ENCODE data around the gene PPP6C. TPM values are rescaled to one million over a fixed set of nuclear protein-coding genes. Genes with fewer than 3 reads are reported as not detected.
"Not testable (repeated sequence)": the region's sequence is repeated elsewhere in the genome, so short reads cannot be mapped to it uniquely, and the experiment has no call there.

Gene PPP6C
- total RNA-seq, 1 experiment from 2014 or later: 41.2 TPM

- H3K9me3 Mint-ChIP-seq (ENCODE audit: unreplicated experiment): no peaks in the 10 kb centered on the region
These were observed 17.4 kb downstream of the PPP6C start for GRCh38 chr9:125172031-125172755.

GRCh38 chr9:125169895-125170294 lies 19.7 kb downstream of the PPP6C start:
- Mint-ChIP-seq H3K27me3 (ENCODE audit: insufficient read depth, unreplicated experiment) (no peaks in the 10 kb centered on the region), H3K4me3 (ENCODE audit: unreplicated experiment) (no peak overlapping the region), H3K4me1 (ENCODE audit: low read depth, unreplicated experiment) (no peaks in the 10 kb centered on the region), H3K27ac (ENCODE audit: unreplicated experiment) (no peak overlapping the region), H3K36me3 (ENCODE audit: insufficient read depth, unreplicated experiment) (peaks cover 66% of the 10 kb centered on the region), H3K9me3 (ENCODE audit: unreplicated experiment) (no peaks in the 10 kb centered on the region)
- no peaks in the 10 kb centered on the region for H3K9me3 ChIP-seq
- H3K36me3 ChIP-seq (ENCODE audit: control insufficient read depth, insufficient read depth, low read length): no peaks in the 10 kb centered on the region
- TF ChIP-seq CTCF (IDR thresholded peaks at IDR 0.05; ENCODE audit: insufficient read depth in 1 of 2, low read depth in 1 of 2, low read length in 1 of 2, severe bottlenecking in 1 of 2, unreplicated experiment in 1 of 2): no peak
- no peaks in the 10 kb centered on the region for H3K4me1 ChIP-seq
- DNase-seq: no peak
- intact Hi-C loops (cut with micrococcal nuclease; ENCODE audit: unreplicated experiment): no loop called here
- H3K27me3 ChIP-seq (replicated peaks; ENCODE audit: control insufficient read depth, insufficient read depth, low read length): no peaks in the 10 kb centered on the region
- no peak overlapping the region for H3K4me3 ChIP-seq (ENCODE audit: low read depth, low read length)
- BruUV-seq (replicated peaks): no TSS peak
- ChIA-PET CTCF (no interaction called here), POLR2A (no interaction called here)

More at GRCh38 chr9:125172031-125172755, 17.4 kb downstream of the PPP6C start:
- H3K36me3 Mint-ChIP-seq (ENCODE audit: insufficient read depth, unreplicated experiment): peaks cover 68% of the 10 kb centered on the region
- no peak for DNase-seq
- Histone ChIP-seq H3K4me1 (no peaks in the 10 kb centered on the region), H3K27me3 (replicated peaks; ENCODE audit: control insufficient read depth, insufficient read depth, low read length) (no peaks in the 10 kb centered on the region), H3K4me3 (ENCODE audit: low read depth, low read length) (no peak overlapping the region), H3K9me3 (no peaks in the 10 kb centered on the region), H3K36me3 (ENCODE audit: control insufficient read depth, insufficient read depth, low read length) (no peaks in the 10 kb centered on the region)
- no peaks in the 10 kb centered on the region for H3K27me3 Mint-ChIP-seq (ENCODE audit: insufficient read depth, unreplicated experiment)
- H3K4me1 Mint-ChIP-seq (ENCODE audit: low read depth, unreplicated experiment): peaks cover 8% of the 10 kb centered on the region
- H3K27ac Mint-ChIP-seq (ENCODE audit: unreplicated experiment): no peak overlapping the region
- intact Hi-C loops (cut with micrococcal nuclease; ENCODE audit: unreplicated experiment): no loop called here
- H3K4me3 Mint-ChIP-seq (ENCODE audit: unreplicated experiment): no peak overlapping the region
- TF ChIP-seq CTCF (IDR thresholded peaks at IDR 0.05; ENCODE audit: insufficient read depth in 1 of 2, low read depth in 1 of 2, low read length in 1 of 2, severe bottlenecking in 1 of 2, unreplicated experiment in 1 of 2): no peak
- ChIA-PET CTCF (no interaction called here), POLR2A (no interaction called here)
- no TSS peak for BruUV-seq (replicated peaks)

- Histone ChIP-seq H3K36me3 (ENCODE audit: control insufficient read depth, insufficient read depth, low read length) (no peaks in the 10 kb centered on the region), H3K9me3 (no peaks in the 10 kb centered on the region), H3K27me3 (replicated peaks; ENCODE audit: control insufficient read depth, insufficient read depth, low read length) (no peaks in the 10 kb centered on the region), H3K4me3 (ENCODE audit: low read depth, low read length) (no peak overlapping the region), H3K4me1 (no peaks in the 10 kb centered on the region)
- no peak overlapping the region for H3K27ac Mint-ChIP-seq (ENCODE audit: unreplicated experiment)
- no peaks in the 10 kb centered on the region for H3K27me3 Mint-ChIP-seq (ENCODE audit: insufficient read depth, unreplicated experiment)
- intact Hi-C loops (cut with micrococcal nuclease; ENCODE audit: unreplicated experiment): no loop called here
- H3K4me3 Mint-ChIP-seq (ENCODE audit: unreplicated experiment): no peak overlapping the region
- ChIA-PET POLR2A (no interaction called here), CTCF (no interaction called here)
- TF ChIP-seq CTCF (IDR thresholded peaks at IDR 0.05; ENCODE audit: insufficient read depth in 1 of 2, low read depth in 1 of 2, low read length in 1 of 2, severe bottlenecking in 1 of 2, unreplicated experiment in 1 of 2): no peak
- H3K9me3 Mint-ChIP-seq (ENCODE audit: unreplicated experiment): no peaks in the 10 kb centered on the region
- peaks cover 49% of the 10 kb centered on the region for H3K36me3 Mint-ChIP-seq (ENCODE audit: insufficient read depth, unreplicated experiment)
- no peaks in the 10 kb centered on the region for H3K4me1 Mint-ChIP-seq (ENCODE audit: low read depth, unreplicated experiment)
- BruUV-seq (replicated peaks): no TSS peak
- no peak for DNase-seq
These were observed 22.8 kb downstream of the PPP6C start for GRCh38 chr9:125166762-125167161.

- H3K4me1 ChIP-seq; POLR2A ChIA-PET; CTCF ChIA-PET; H3K9me3 Mint-ChIP-seq (ENCODE audit: unreplicated experiment); H3K27ac Mint-ChIP-seq (ENCODE audit: unreplicated experiment); DNase-seq; BruUV-seq (replicated peaks); intact Hi-C loops (cut with micrococcal nuclease; ENCODE audit: unreplicated experiment); H3K27me3 ChIP-seq (replicated peaks; ENCODE audit: control insufficient read depth, insufficient read depth, low read length); H3K27me3 Mint-ChIP-seq (ENCODE audit: insufficient read depth, unreplicated experiment); H3K9me3 ChIP-seq; H3K36me3 ChIP-seq (ENCODE audit: control insufficient read depth, insufficient read depth, low read length); H3K4me3 ChIP-seq (ENCODE audit: low read depth, low read length); H3K4me3 Mint-ChIP-seq (ENCODE audit: unreplicated experiment): not testable (repeated sequence)
- H3K4me1 Mint-ChIP-seq (ENCODE audit: low read depth, unreplicated experiment): peaks cover 12% of the 10 kb centered on the region
- H3K36me3 Mint-ChIP-seq (ENCODE audit: insufficient read depth, unreplicated experiment): peaks cover 18% of the 10 kb centered on the region
These were observed 26.7 kb downstream of the PPP6C start for GRCh38 chr9:125162891-125163290.
